Measurements from ENCODE around the gene MAP2K1.

Gene MAP2K1

GRCh38 chr15:66503780-66504562 lies 117.3 kb downstream of the MAP2K1 start:
- TF ChIP-seq ZFX (IDR thresholded peaks at IDR 0.05; ENCODE audit: borderline replicate concordance) = no peak
- no peak for TF ChIP-seq CTCF (IDR thresholded peaks at IDR 0.05)
- peak overlapping the region; percentile 97 for H3K27ac ChIP-seq

GRCh38 chr15:66504563-66505429 lies 118.1 kb downstream of the MAP2K1 start, which contains the start of the genes RPL4 and ZWILCH:
Gene RPL4 (minus strand): TSS chr15:66504855. CDS start chr15:66504790, 65 bp downstream.
Gene ZWILCH (plus strand): TSS chr15:66505326. CDS start chr15:66505339, 13 bp downstream.
- peak within 1 kb of the TSS; percentile 97 for H3K27ac ChIP-seq
- no peak for TF ChIP-seq ZFX (IDR thresholded peaks at IDR 0.05; ENCODE audit: borderline replicate concordance)
- no peak for TF ChIP-seq CTCF (IDR thresholded peaks at IDR 0.05)

- TF ChIP-seq ZFX (IDR thresholded peaks at IDR 0.05; ENCODE audit: borderline replicate concordance) (no peak), CTCF (IDR thresholded peaks at IDR 0.05) (no peak)
- H3K27ac ChIP-seq = peak overlapping the region; percentile 97
These were observed 118.7 kb downstream of the MAP2K1 start for GRCh38 chr15:66505430-66505811.

GRCh38 chr15:66505818-66506217 lies 119.1 kb downstream of the MAP2K1 start:
- TF ChIP-seq CTCF (IDR thresholded peaks at IDR 0.05) (no peak), ZFX (IDR thresholded peaks at IDR 0.05; ENCODE audit: borderline replicate concordance) (no peak)
- H3K27ac ChIP-seq = peak overlapping the region; percentile 97

- TF ChIP-seq CTCF (IDR thresholded peaks at IDR 0.05) = no peak
- TF ChIP-seq ZFX (IDR thresholded peaks at IDR 0.05; ENCODE audit: borderline replicate concordance) = no peak
- no peak overlapping the region for H3K27ac ChIP-seq
These were observed 121.7 kb downstream of the MAP2K1 start for GRCh38 chr15:66508293-66508883.

GRCh38 chr15:66514586-66514985 lies 127.9 kb downstream of the MAP2K1 start:
- H3K27ac ChIP-seq = no peak overlapping the region
- TF ChIP-seq ZFX (IDR thresholded peaks at IDR 0.05; ENCODE audit: borderline replicate concordance) (no peak), CTCF (IDR thresholded peaks at IDR 0.05) (no peak)

Measured in 22Rv1 (cell line).